GM21526 (cell line): ENCODE measurements around the gene OPRD1.
"Not testable (repeated sequence)": the region's sequence is repeated elsewhere in the genome, so short reads cannot be mapped to it uniquely, and the experiment has no call there.

Source experiments
- ATAC-seq: cut with Tn5 transposase; IDR thresholded peaks from one replicate; pipeline ENCODE4 v1.9.1; 2021; ENCODE audit warnings: moderate library complexity; ENCODE audit not compliant: unreplicated experiment, low FRiP score

The OPRD1 gene

GRCh38 chr1:28811766-28812668 lies at the start of gene OPRD1:
Gene OPRD1, plus strand, starts transcription at chr1:28812170. Its CDS starts 214 bp downstream, at chr1:28812384.
- ATAC-seq = no peak

GRCh38 chr1:28766532-28767183 lies 45.3 kb upstream of the OPRD1 start:
- no peak for ATAC-seq

- no peak for ATAC-seq
Observed at GRCh38 chr1:28770601-28771165, 41.3 kb upstream of the OPRD1 start.

DNA sequence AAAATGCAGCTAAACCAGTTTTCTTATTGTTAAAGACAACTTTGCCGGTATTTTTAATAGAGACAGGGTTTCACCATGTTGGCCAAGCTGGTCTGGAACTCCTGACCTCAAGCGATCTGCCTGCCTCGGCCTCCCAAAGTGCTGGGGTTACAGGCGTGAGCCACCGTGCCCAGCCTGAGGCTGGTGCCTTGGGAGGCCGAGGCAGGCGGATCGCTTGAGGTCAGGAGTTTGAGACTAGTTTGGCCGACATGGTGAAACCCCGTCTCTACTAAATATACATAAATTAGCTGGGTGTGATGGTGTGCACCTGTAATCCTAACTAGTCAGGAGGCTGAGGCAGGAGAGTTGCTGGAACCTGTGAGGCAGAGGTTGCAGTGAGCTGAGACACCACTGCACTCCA lies 40.0 kb upstream of the OPRD1 start:
- ATAC-seq = not testable (repeated sequence)

- no peak for ATAC-seq
Observed at GRCh38 chr1:28773105-28773504, 38.9 kb upstream of the OPRD1 start.

- no peak for ATAC-seq
Observed at GRCh38 chr1:28775121-28775942, 36.6 kb upstream of the OPRD1 start.

GRCh38 chr1:28776341-28776740 lies 35.6 kb upstream of the OPRD1 start:
- ATAC-seq = no peak

- ATAC-seq = no peak
Observed at GRCh38 chr1:28778021-28778420, 33.9 kb upstream of the OPRD1 start.

DNA sequence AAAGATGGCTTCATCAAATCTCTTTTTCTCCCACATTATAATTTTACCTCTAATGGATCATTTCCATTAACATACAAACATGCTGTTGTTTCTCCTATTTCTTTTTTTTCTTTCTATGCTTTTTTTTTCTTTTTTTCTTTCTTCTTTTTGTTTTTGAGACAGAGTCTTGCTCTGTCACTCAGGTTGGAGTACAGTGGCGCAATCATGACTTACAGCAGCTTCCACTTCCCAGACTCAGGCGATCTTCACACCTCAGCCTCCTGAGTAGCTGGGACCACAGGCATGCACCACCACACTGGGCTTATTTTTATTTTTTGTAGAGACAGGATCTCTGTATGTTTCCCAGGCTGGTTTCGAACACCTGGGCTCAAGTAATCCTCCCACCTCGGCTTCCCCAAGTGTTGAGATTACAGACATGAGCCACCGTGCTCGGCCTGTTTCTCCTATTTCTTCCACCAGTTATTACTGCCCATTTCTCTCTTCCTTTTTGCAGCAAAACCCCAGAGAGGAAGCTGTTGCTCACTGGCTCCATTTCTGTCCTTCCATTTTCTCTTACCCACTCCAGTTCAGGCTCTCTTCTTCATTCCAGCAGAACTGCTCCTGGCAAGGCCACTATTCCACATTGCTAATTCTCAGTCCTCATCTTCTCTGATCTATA lies 32.1 kb upstream of the OPRD1 start:
- no peak for ATAC-seq

DNA sequence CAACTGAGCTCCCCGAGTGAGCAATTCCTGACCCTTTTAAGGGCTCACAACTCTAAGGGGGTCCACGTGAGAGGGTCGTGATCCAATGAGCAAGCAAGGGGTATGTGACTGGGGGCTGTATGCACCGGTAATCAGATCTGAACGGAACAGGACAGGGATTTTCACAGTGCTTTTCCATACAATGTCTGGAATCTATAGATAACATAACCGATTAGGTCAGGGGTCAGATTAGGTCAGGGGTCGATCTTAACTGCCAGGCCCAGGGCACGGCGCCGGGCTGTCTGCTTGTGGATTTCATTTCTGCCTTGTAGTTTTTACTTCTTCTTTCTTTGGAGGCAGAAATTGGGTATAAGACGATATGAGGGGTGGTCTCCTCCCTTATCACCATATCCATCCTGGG lies 30.7 kb upstream of the OPRD1 start:
- no peak for ATAC-seq

- no peak for ATAC-seq
Observed at GRCh38 chr1:28782011-28782410, 30.0 kb upstream of the OPRD1 start.

DNA sequence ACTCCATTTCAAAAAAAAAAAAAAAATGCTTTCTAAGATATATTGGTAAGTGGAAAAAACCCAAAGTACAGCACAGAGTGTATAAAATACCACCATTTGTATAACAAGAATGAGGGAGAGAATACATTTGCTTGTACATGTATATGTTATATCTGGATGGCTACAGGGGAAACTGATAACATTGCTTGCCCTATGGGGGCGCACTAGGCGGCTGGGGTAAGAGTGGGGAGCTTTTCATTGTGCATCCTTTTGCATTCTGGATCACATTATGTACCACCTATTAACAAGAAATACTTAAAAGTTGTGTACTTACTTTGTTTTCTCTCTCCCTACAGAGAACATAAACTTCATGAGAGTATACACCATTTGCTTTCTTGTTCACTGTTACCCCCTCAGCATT lies 28.6 kb upstream of the OPRD1 start:
- no peak for ATAC-seq

GRCh38 chr1:28789412-28789811 lies 22.6 kb upstream of the OPRD1 start:
- no peak for ATAC-seq

- no peak for ATAC-seq
Observed at GRCh38 chr1:28789816-28790215, 22.2 kb upstream of the OPRD1 start.

DNA sequence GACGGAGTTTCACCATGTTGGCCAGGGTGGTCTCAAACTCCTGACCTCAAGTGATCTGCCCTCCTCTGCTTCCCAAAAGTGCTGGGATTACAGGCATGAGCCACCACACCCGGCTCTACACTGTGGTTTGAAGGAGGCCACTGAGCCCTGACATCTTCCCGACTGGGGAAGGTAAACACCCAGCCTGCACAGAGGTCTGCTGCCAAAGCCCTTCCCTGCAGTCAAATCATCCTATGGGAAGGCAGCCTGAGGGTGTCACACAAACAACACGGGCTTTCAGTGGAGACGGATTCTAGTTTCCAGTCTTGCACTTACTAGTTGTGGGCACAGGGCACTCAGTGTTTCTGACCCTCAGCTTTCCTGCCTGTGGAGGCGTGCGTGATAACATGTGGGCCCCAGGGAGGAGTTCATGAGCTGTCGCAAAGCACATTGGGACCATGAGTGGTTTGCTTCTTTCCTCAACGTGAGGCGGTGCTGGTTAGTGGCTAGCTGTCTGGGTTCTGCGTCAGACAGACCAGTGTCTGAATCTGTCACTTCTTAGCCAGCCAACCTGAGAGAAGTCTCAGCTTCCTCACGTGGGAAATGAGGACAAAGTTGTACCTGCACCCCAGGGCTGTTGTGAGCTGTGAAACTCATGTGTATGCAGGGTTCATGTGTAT lies 21.5 kb upstream of the OPRD1 start:
- no peak for ATAC-seq

GRCh38 chr1:28791929-28792328 lies 20.0 kb upstream of the OPRD1 start:
- not testable (repeated sequence) for ATAC-seq

DNA sequence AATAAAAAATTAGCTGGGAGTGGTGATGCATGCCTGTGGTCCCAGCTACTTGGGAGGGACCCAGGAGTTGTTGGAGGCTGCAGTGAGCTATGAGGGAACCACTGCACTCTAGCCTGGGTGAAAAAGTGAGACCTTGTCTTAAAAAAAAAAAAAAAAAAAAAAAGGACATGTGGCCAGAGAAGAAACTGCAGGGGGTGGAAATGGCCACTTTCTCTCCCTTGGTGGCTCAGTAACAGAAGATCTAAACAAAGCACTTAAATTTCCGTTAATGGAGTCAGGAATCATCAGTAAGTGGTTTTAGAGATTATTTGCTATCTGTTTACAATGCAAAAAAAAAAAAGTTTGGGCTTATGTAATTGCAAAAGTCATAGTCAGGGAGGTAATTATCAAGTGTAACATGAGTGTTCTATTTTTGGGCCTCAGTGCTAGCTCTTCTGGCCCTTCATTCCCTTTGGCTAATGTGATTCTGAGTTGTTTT lies 19.3 kb upstream of the OPRD1 start:
- no peak for ATAC-seq

DNA sequence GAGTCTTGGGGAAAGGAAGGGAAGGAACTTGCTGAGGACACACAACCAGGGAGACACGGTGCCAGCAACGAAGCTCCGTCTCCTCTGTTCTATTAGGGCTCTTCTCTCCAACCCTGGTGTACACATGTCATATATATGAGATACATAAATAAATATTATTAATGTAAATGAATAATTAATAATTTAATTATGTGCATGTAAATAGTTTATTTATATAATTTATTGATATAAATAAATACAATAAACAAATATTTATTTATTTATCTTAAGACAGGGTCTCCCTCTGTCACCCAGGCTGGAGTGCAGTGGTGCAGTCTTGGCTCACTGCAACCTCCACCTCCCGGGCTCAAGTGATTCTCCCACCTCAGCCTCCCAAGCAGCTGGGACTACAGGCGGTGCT lies 17.4 kb upstream of the OPRD1 start:
- ATAC-seq = not testable (repeated sequence)

- ATAC-seq = no peak
Observed at GRCh38 chr1:28796352-28797211, 15.4 kb upstream of the OPRD1 start.
